HFF-Myc (cell line): ENCODE data around the gene PPP1R7.

ENCODE experiments used
- DNase-seq: peaks from one replicate; pipeline ENCODE4 v3.0.0-alpha.2; 2011; ENCODE audit warnings: low read depth; ENCODE audit errors: extremely low read depth
- H3K4me3 ChIP-seq: replicated peaks from 2 replicates; pipeline ENCODE4 v1.5.1; 2011; ENCODE audit warnings: low read depth, mild to moderate bottlenecking, control low read depth, low read length
- TF ChIP-seq, protein P1 (sequence below): IDR thresholded peaks from 2 replicates; pipeline ENCODE4 v1.5.1; 2012; ENCODE audit warnings: mild to moderate bottlenecking, low read depth, low read length, control low read depth; ENCODE audit errors: missing control alignments

Gene PPP1R7

DNA sequence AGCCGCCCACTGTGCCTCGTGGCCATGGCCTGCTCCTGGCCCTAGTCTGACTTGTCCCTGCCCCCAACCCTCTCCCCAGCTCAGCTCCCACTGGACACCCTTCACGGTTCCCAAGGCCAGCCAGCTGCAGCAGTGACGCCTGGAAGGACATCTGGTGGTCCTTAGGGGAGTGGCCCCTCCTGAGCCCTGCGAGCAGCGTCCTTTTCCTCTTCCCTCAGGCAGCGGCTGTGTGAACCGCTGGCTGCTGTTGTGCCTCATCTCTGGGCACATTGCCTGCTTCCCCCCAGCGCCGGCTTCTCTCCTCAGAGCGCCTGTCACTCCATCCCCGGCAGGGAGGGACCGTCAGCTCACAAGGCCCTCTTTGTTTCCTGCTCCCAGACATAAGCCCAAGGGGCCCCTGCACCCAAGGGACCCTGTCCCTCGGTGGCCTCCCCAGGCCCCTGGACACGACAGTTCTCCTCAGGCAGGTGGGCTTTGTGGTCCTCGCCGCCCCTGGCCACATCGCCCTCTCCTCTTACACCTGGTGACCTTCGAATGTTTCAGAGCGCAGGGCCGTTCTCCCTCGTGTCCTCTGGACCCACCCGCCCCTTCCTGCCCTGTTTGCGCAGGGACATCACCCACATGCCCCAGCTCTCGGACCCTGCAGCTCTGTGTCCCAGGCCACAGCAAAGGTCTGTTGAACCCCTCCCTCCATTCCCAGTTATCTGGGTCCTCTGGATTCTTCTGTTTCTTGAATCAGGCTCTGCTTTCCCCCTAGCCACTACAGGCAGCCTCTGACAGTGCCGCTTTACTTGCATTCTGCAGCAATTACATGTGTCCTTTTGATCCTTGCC lies 74.0 kb downstream of the PPP1R7 start:
- peak; percentile 27 for DNase-seq
- TF ChIP-seq, protein P1, sequence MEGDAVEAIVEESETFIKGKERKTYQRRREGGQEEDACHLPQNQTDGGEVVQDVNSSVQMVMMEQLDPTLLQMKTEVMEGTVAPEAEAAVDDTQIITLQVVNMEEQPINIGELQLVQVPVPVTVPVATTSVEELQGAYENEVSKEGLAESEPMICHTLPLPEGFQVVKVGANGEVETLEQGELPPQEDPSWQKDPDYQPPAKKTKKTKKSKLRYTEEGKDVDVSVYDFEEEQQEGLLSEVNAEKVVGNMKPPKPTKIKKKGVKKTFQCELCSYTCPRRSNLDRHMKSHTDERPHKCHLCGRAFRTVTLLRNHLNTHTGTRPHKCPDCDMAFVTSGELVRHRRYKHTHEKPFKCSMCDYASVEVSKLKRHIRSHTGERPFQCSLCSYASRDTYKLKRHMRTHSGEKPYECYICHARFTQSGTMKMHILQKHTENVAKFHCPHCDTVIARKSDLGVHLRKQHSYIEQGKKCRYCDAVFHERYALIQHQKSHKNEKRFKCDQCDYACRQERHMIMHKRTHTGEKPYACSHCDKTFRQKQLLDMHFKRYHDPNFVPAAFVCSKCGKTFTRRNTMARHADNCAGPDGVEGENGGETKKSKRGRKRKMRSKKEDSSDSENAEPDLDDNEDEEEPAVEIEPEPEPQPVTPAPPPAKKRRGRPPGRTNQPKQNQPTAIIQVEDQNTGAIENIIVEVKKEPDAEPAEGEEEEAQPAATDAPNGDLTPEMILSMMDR: no peak
- H3K4me3 ChIP-seq: no peak overlapping the region

DNA sequence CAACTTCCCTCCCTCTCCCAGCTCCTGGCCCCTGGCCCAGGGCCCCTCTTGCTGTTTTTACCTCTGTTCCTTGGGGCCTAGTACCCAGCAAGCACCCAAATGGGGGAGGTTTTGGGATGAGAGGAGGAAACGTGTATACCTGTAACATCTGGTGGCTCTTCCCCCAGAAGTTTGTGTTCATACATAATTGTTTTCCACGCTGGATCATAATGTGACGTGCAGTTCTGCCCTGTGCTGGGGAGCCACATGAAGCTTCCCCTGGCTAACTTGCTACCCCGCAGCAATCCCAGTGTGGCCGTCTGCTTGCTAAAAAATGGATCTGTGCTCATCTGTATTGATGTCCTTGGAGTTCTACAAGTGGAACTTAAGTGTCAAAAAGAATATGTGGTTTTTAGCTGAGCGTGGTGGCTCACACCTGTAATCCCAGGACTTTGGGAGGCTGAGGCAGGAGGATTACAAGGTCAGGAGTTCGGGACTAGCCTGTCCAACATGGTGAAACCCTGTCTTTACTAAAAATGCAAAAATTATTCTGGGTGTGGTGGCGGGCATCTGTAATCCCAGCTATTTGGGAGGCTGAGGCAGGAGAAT lies 74.7 kb downstream of the PPP1R7 start:
- no peak overlapping the region for H3K4me3 ChIP-seq
- TF ChIP-seq, protein P1: no peak
- DNase-seq: no peak

DNA sequence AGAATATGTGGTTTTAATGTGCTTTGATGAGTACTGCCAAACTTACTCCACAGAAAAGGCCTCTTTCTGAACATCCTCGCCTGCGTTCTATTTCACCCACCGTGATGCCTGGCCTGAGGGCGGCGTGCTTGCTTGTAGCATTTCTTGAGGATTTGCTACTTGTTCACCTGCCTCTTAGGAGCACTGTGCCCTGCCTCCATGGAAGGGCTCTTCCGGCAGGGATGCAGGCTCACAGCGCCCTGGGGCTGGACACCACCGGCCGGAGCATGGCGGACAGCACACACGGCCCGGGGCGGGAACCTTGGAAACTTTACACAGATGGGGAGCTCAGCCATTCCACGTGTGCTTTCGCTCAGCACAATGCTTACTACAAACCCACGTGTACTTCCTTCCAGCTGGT lies 75.3 kb downstream of the PPP1R7 start:
- TF ChIP-seq, protein P1: no peak
- DNase-seq: no peak

DNA sequence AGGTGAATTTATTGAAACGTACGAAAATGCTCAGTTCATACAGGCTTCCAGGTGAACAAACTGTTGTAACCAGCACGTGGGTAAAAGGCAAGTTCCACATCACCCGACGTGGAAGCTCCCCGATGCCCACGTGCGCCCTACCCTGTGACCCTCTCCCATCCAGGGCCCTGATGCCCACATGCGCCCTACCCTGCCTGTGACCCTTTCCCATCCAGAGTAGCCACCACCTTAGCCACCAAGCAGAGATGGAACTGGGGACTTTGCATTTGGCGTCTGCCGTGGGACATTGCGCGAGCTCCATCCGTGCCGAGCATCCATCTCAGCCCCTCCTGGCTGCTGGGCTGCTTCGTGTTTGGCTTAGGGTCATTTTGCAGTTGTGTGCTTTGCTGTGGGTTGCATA lies 75.7 kb downstream of the PPP1R7 start:
- no peak for DNase-seq
- H3K4me3 ChIP-seq: no peak overlapping the region
- TF ChIP-seq, protein P1: no peak

More for the DNA sequence above, 75.3 kb downstream of the PPP1R7 start:
- no peak overlapping the region for H3K4me3 ChIP-seq

DNA sequence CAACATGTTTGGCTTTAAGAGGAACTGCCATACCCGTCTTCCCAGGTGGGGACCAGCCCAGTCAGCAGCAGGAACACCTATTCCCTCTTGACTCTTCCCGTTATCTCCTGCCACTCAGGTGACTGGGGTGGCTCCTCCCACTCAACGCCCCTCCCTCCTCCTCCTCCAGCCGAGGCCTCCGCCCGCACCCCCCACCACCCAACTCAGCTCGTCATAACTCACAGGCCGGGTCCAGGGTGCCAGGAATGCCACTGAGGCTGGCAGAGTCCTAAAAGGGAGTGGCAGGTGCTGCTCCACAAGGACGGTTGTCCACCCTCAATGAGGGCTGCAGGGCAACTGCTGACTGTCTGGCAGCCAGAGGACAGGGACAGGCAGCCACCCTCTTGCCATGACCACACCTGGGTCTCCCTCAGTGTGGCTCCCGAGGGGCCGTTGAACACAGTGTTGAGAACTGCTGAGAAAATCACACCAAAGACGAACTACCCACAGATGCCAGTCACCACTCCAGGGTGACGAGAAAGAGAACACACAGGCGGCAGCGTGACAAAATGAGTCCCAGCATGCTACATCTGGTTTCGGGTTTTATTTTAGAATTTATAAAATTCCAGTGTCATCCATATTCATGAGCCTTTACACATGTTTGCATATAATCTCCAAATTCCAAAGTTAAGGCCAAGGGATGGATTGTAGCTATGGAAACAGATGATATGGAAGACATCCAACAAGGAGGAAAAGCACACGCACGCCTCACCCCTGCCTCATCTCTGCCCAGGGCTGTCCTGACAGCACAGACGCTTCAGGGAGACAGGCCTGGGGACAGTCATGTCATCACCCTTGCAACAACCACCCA lies 76.7 kb downstream of the PPP1R7 start:
- TF ChIP-seq, protein P1: no peak
- DNase-seq: no peak

DNA sequence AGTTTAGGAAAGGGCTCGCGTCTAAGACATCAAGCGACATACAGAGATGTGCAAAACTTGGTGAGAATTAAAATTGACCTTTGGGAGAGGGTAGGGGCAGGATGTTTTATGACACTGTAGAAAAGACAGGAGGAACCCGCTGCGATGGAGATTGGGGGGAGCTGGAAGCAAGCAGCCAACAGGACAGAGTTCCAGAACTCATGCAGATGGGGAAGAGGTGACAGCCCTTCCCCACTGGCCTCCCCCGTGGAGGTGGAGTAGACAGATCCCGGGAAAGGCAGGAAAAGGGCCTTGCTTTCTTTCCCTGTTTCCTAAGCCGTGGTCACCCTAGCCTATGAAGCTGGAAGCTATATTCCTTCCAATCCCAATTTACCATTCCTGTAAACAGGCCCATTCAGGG lies 77.3 kb downstream of the PPP1R7 start:
- H3K4me3 ChIP-seq: no peak overlapping the region
- no peak for DNase-seq
- TF ChIP-seq, protein P1: no peak

More for the DNA sequence above, 76.7 kb downstream of the PPP1R7 start:
- no peak overlapping the region for H3K4me3 ChIP-seq
